ENCODE results near the gene LRRC49. TPM values are rescaled to one million over a fixed set of nuclear protein-coding genes. Genes with fewer than 3 reads are reported as not detected.

Gene LRRC49
- total RNA-seq, 1 donor from 2014 or later = 18.0 TPM

- H3K4me3 ChIP-seq (ENCODE audit: low read depth, low read length) = no peak overlapping the region
- no peak for DNase-seq (ENCODE audit: low read depth)
- TF ChIP-seq CTCF (conservative IDR thresholded peaks at IDR 0.05; ENCODE audit: low read depth, low read length) = no peak
Measured at GRCh38 chr15:71066983-71067382, 174.4 kb downstream of the LRRC49 start.

GRCh38 chr15:71069693-71070092 lies 177.1 kb downstream of the LRRC49 start:
- TF ChIP-seq CTCF (conservative IDR thresholded peaks at IDR 0.05; ENCODE audit: low read depth, low read length) = peak; percentile 21
- no peak overlapping the region for H3K4me3 ChIP-seq (ENCODE audit: low read depth, low read length)
- DNase-seq (ENCODE audit: low read depth) = no peak

- TF ChIP-seq CTCF (conservative IDR thresholded peaks at IDR 0.05; ENCODE audit: low read depth, low read length) = no peak
- no peak for DNase-seq (ENCODE audit: low read depth)
- no peak overlapping the region for H3K4me3 ChIP-seq (ENCODE audit: low read depth, low read length)
Measured at GRCh38 chr15:71071529-71071928, 178.9 kb downstream of the LRRC49 start.

GRCh38 chr15:71072423-71072822 lies 179.8 kb downstream of the LRRC49 start:
- TF ChIP-seq CTCF (conservative IDR thresholded peaks at IDR 0.05; ENCODE audit: low read depth, low read length) = no peak
- DNase-seq (ENCODE audit: low read depth) = no peak
- H3K4me3 ChIP-seq (ENCODE audit: low read depth, low read length) = no peak overlapping the region

GRCh38 chr15:71078506-71079207 lies 186.0 kb downstream of the LRRC49 start:
- H3K4me3 ChIP-seq (ENCODE audit: low read depth, low read length) = no peak overlapping the region
- no peak for DNase-seq (ENCODE audit: low read depth)
- TF ChIP-seq CTCF (conservative IDR thresholded peaks at IDR 0.05; ENCODE audit: low read depth, low read length) = no peak

DNA sequence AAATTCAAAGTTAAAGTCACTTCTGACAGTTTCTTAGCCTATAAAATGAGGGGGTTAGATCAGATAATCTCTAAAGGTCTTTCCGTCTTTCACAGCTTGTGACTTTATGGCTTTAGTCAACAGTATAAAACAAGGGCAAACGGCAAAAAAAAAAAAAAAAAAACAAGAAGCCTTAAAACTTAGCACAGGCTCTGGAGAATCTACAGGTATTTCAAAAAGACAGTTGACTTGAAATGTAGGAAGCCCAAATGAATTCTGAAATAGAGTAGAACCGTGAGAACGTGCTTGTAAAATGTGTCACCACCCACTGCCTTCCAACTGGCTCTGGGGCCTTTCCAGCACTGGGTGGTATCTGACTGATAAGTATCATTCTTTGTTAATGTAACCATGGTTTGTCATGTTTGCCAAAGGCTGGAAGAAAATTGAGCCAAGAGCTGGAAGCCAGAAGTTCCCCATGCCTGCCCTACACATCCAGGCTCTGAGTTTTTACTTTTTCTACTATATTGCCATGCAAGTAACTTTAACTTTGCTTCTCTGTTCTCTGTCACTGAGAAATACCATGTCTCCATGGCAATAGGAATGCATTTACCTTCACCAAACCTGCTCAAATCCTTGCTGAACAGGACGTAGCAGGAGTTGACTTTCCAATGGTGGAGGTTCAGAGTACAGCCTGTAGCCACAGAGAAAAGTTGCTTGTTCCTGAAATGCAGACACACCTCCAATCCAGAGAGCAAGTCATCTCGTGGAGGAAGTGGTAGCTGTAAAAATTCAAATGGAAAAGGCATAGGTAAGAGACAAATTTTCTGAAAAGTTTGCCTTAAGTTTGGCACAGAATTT lies 186.8 kb downstream of the LRRC49 start:
- H3K4me3 ChIP-seq (ENCODE audit: low read depth, low read length) = no peak overlapping the region
- no peak for DNase-seq (ENCODE audit: low read depth)
- no peak for TF ChIP-seq CTCF (conservative IDR thresholded peaks at IDR 0.05; ENCODE audit: low read depth, low read length)

Measured in epithelial cell of proximal tubule (primary cell).